ENCODE data around the gene MARF1. TPM values are rescaled to one million over a fixed set of nuclear protein-coding genes. Genes with fewer than 3 reads are reported as not detected.
"Not testable (repeated sequence)": the region's sequence is repeated elsewhere in the genome, so short reads cannot be mapped to it uniquely, and the experiment has no call there.

Gene MARF1
- total RNA-seq, 4 donors from 2014 or later, result 20.7 to 53.9 (median 29.3) TPM

- DNase-seq (ENCODE audit: low spot score) (no peak), ATAC-seq (ENCODE audit: low FRiP score) (no peak)
- TF ChIP-seq, protein P1, sequence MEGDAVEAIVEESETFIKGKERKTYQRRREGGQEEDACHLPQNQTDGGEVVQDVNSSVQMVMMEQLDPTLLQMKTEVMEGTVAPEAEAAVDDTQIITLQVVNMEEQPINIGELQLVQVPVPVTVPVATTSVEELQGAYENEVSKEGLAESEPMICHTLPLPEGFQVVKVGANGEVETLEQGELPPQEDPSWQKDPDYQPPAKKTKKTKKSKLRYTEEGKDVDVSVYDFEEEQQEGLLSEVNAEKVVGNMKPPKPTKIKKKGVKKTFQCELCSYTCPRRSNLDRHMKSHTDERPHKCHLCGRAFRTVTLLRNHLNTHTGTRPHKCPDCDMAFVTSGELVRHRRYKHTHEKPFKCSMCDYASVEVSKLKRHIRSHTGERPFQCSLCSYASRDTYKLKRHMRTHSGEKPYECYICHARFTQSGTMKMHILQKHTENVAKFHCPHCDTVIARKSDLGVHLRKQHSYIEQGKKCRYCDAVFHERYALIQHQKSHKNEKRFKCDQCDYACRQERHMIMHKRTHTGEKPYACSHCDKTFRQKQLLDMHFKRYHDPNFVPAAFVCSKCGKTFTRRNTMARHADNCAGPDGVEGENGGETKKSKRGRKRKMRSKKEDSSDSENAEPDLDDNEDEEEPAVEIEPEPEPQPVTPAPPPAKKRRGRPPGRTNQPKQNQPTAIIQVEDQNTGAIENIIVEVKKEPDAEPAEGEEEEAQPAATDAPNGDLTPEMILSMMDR (IDR thresholded peaks at IDR 0.05), result no peak
Observed at GRCh38 chr16:15576960-15577958, 65.7 kb downstream of the MARF1 start.

GRCh38 chr16:15575293-15576049 is 67.5 kb downstream of the MARF1 start:
- no peak for DNase-seq (ENCODE audit: low spot score)
- TF ChIP-seq, protein P1 (IDR thresholded peaks at IDR 0.05), result no peak
- no peak for ATAC-seq (ENCODE audit: low FRiP score)

DNA sequence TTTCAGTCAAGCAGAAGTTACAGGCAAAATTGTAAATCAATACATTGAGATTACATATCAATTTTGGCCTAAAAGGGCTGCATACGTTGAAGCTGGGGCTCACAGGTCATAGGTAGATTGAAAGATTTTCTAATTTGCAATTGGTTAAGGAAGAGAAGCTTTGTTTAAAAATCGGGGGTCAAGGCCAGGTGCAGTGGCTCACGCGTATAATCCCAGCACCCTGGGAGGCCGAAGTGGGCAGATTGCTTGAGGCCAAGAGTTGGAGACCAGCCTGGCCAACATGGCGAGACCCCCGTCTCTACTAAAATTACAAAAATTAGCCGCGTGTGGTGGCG is 68.4 kb downstream of the MARF1 start:
- ATAC-seq (ENCODE audit: low FRiP score), result no peak

DNA sequence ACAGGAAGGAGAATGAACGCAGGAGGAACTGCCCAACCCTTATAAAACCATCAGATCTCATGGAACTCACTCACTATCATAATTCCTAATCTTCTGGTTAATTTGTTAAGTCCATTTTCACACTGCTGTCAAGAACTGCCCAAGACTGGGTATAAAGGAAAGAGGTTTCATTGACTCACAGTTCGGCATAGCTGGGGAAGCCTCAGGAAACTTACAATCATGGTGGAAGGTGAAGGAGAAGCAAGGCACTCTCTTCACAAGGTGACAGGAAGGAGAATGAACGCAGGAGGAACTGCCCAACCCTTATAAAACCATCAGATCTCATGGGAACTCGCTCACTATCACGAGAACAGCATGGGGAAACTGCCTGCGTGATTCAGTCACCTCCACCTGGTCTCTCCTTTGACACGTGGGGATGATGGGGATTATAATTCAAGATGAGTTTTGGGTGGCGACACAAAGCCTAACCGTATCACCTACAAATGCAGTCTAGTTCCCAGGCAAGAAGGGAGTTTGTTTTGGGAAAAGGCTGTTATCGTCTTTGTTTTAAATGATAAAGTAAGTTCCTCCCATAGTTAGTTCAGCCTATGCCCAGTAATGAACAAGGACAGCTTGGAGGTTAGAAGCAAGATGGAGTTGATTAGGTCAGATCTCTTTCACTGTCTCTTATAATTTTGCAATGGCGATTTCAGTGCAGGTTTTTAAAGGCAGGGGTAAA is 68.9 kb downstream of the MARF1 start:
- ATAC-seq (ENCODE audit: low FRiP score); DNase-seq (ENCODE audit: low spot score): not testable (repeated sequence)

More for the DNA sequence above, 68.4 kb downstream of the MARF1 start:
- DNase-seq (ENCODE audit: low spot score), result no peak
- TF ChIP-seq, protein P1 (IDR thresholded peaks at IDR 0.05), result no peak

DNA sequence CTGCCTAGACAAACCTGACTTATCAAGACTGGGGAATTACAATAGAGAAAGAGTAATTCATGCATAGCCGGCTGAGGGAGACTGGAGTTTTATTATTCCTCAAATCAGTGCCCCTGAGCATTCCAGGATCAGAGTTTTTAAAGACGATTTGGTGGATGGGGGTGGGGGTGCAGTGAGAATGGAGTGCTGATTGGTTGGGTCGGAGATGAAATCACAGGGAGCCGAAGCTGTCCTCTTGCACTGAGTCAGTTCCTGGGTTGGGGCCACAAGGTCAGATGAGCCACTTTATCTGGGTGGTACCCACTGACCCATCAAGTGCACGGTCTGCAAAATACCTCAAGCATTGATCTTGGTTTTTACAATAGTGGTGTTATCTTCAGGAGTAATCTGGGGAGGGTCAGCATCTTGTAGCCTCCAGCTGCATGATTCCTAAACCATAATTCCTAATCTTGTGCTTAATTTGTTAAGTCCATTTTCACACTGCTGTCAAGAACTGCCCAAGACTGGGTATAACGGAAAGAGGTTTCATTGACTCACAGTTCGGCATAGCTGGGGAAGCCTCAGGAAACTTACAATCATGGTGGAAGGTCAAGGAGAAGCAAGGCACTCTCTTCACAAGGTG is 69.6 kb downstream of the MARF1 start:
- DNase-seq (ENCODE audit: low spot score), result no peak
- no peak for ATAC-seq (ENCODE audit: low FRiP score)
- TF ChIP-seq, protein P1 (IDR thresholded peaks at IDR 0.05), result no peak

- DNase-seq (ENCODE audit: low spot score) (no peak), ATAC-seq (ENCODE audit: low FRiP score) (peak; percentile 69)
- TF ChIP-seq, protein P1 (IDR thresholded peaks at IDR 0.05), result no peak
Observed at GRCh38 chr16:15572329-15573001, 70.5 kb downstream of the MARF1 start.
